K562 (cell line): Measurements from ENCODE around the gene XCL1. TPM values are rescaled to one million over a fixed set of nuclear protein-coding genes. Genes with fewer than 3 reads are reported as not detected.

Experiments
- CEBPB ChIP-seq: fragments of 450-650 bp; IDR thresholded peaks from 2 replicates; pipeline ENCODE4 v1.6.1; 2016; ENCODE audit warnings: missing genetic modification characterization, missing compliant biosample characterization
- WHSC1 ChIP-seq: IDR thresholded peaks from one replicate; pipeline ENCODE4 v1.6.1; 2012; ENCODE audit warnings: low read length, control low read depth, inconsistent platforms
- ZBTB40 ChIP-seq, 2 experiments: fragments of 450-650 bp in 1 of 2; sonication (generic) in 1 of 2; formaldehyde crosslinking in 1 of 2; IDR thresholded peaks; 2 replicates each; pipeline versions ENCODE4 v1.7.1 to v1.9.0; 2016 to 2022; ENCODE audit warnings: inconsistent platforms in 1 of 2, mild to moderate bottlenecking in 1 of 2, missing genetic modification reagents in 1 of 2
- ZFP36 ChIP-seq: fragments of 150-350 bp; IDR thresholded peaks from 2 replicates; pipeline ENCODE4 v1.6.1; 2018; ENCODE audit warnings: low read length, low read depth; ENCODE audit not compliant: partially characterized antibody
- polyA plus RNA-seq, 8 experiments: library from polyadenylated mRNA; depleted of rRNA in 4 of 8; stranded (reverse) in 5 of 8; unstranded in 3 of 8; fragments of >200 nt; fragmentation: Nextera tagmentation in 2 of 8; fragmentation: Illumina TruSeq in 1 of 8; extraction: Ambion mirVana in 2 of 8; extraction: Trizol in 1 of 8; gene quantifications; 2 replicates each; pipeline versions ENCODE4 v1.2.1 to v1.2.3, GENCODE V29; 2011 to 2014; ENCODE audit warnings: inconsistent platforms in 1 of 8, missing spikeins in 1 of 8
- total RNA-seq, 7 experiments: library from RNA; depleted of rRNA in 6 of 7; stranded (reverse); fragments of >200 nt in 6 of 7; fragmentation: Illumina TruSeq in 2 of 7; extraction: Trizol in 2 of 7; gene quantifications; 2 replicates each; pipeline versions ENCODE4 v1.2.1 to v1.2.3, GENCODE V29; 2011 to 2021; ENCODE audit warnings: low replicate concordance in 1 of 7

The XCL1 gene
- total and polyA plus RNA-seq, 9 of the 15 experiments (the other 6 are each of a cell fraction or from before 2014, with no cell fraction given), result 0.06 to 0.09 (median 0.06) TPM; not detected in 6

- TF ChIP-seq ZBTB40 (IDR thresholded peaks at IDR 0.05) (no peak), ZBTB40 (CRISPR knock-in tag; IDR thresholded peaks at IDR 0.05) (no peak), ZFP36 (no peak), CEBPB (tag) (no peak), WHSC1 (no peak)
- TF ChIP-seq, all 486 proteins: peak for 0
Observed at GRCh38 chr1:168561989-168562388, 14.4 kb upstream of the XCL1 start (continued).
